Activated CD4-positive, alpha-beta T cell treated with anti-CD3 and anti-CD28 coated beads, Interleukin-10, Interleukin-2, amounts not matched to agents 100 ng/mL and 50 ng/mL, durations not matched to agents 16 hours and 8 hours (primary cell): ENCODE data around the gene STUM.
"Not testable (repeated sequence)": the region's sequence is repeated elsewhere in the genome, so short reads cannot be mapped to it uniquely, and the experiment has no call there.

Source experiments
- DNase-seq: peaks from one replicate; pipeline ENCODE4 v3.0.0-alpha.2; 2020

STUM gene

GRCh38 chr1:226628612-226629155 is 80.1 kb downstream of the STUM start:
- no peak for DNase-seq

GRCh38 chr1:226629210-226629895 is 80.8 kb downstream of the STUM start:
- no peak for DNase-seq

- no peak for DNase-seq
Measured at GRCh38 chr1:226629896-226630550, 81.5 kb downstream of the STUM start.

GRCh38 chr1:226630592-226630991 is 82.0 kb downstream of the STUM start:
- no peak for DNase-seq

GRCh38 chr1:226631229-226632000 is 82.9 kb downstream of the STUM start:
- no peak for DNase-seq

GRCh38 chr1:226632169-226632879 is 83.8 kb downstream of the STUM start:
- no peak for DNase-seq

- no peak for DNase-seq
Measured at GRCh38 chr1:226632922-226633351, 84.4 kb downstream of the STUM start.

GRCh38 chr1:226633541-226634165 is 85.1 kb downstream of the STUM start:
- no peak for DNase-seq

GRCh38 chr1:226634166-226634588 is 85.6 kb downstream of the STUM start:
- DNase-seq: peak; percentile 84

- DNase-seq: no peak
Measured at GRCh38 chr1:226634611-226635246, 86.2 kb downstream of the STUM start.

GRCh38 chr1:226635456-226635941 is 86.9 kb downstream of the STUM start:
- peak; percentile 57 for DNase-seq

- DNase-seq: no peak
Measured at GRCh38 chr1:226636847-226637096, 88.2 kb downstream of the STUM start.

- no peak for DNase-seq
Measured at GRCh38 chr1:226637147-226637935, 88.8 kb downstream of the STUM start.

GRCh38 chr1:226638001-226638601 is 89.5 kb downstream of the STUM start:
- DNase-seq: no peak

GRCh38 chr1:226638608-226639007 is 90.0 kb downstream of the STUM start:
- no peak for DNase-seq

- not testable (repeated sequence) for DNase-seq
Measured at GRCh38 chr1:226639206-226639605, 90.6 kb downstream of the STUM start.

- no peak for DNase-seq
Measured at GRCh38 chr1:226639631-226640061, 91.1 kb downstream of the STUM start.

- no peak for DNase-seq
Measured at GRCh38 chr1:226640321-226641136, 92.0 kb downstream of the STUM start.

GRCh38 chr1:226641671-226642231 is 93.2 kb downstream of the STUM start:
- no peak for DNase-seq
